ENCODE results near the gene DTX1.

DTX1 gene

DNA sequence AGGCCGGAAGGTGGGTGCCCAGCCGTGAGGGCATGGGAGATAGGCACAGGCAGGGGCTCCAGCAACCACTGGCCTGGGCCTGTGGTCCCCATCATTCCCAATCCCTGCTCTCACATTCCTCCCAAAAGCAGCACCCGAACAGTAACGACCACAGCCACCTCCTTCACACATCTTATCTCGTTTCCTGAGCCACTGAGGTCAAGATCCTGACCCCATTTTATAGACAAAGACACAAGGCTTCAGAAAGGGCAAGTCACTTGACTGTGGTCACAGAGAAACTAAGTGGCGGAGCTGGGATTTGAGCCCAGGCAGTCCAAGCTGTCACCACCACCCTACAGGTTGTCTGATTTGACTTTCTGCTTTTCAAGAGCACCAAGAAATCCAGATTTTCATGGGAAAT lies 38.9 kb downstream of the DTX1 start:
- FAIRE-seq = no peak

DNA sequence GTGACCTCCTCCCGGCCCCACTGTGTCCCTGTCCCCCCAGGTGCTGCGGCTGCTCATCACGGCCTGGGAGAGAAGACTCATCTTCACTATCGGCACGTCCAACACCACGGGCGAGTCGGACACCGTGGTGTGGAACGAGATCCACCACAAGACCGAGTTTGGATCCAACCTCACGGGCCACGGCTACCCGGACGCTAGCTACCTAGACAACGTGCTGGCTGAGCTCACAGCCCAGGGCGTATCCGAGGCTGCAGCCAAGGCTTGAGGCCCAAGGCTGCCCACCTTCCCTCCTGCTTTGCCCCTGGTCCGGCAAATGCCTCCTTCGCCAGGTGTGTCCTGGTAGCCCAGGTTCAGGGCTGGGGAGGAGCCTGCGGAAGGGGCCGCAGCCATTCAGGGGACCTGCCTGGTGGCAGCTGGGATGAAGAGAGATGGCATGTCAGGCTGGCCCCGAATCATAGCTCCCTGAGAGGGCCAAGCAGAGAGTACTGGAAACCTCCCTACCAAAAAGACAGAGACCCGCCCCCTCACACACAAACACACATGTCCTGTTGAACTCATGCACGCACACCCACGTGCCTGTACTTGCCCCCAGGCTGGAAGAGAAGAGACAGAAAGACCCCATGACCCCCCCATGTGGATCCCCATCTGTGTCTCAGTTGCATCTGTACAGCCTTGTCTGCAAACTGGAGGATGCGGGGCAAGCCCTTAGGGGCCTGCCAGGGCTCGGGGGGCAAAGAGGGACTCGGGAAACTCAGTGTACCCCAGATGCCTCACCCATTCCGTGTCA lies 40.3 kb downstream of the DTX1 start:
- FAIRE-seq = no peak

DNA sequence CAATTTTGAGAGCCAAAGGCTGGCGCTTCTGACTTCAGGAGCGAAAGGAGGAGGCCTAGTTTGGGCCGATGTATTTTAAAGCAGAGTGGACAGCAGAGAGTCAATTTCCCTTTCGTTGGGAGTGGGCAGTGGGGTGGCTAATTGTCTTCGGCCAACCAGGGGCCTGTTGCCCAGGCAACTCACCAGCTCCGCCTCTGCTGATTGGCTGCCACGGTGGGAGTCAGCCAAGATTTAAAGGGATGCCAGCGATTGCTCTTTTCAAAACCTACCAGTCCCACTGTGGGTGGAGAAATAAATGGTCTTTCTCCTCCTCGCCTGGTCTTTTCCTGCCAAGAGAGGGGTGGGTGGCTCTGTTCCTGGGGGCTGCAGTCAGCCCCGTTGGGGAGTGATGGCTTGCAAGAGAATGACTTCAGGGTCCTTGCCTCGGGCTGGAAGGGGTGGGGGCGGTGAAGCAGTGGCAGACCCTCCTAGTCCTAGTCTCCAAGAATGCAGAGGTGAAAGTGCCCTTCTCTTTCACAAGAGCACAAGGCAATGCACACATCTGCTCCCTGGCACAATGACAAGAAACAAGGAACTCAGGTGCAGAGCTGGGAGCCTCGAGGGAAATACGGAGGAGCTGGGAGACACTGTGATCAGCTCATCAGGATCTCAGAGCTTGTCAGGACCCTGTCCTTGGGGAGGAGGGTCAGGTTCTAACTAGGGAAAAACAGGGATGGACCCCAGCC lies 41.3 kb downstream of the DTX1 start:
- FAIRE-seq = peak; percentile 17

DNA sequence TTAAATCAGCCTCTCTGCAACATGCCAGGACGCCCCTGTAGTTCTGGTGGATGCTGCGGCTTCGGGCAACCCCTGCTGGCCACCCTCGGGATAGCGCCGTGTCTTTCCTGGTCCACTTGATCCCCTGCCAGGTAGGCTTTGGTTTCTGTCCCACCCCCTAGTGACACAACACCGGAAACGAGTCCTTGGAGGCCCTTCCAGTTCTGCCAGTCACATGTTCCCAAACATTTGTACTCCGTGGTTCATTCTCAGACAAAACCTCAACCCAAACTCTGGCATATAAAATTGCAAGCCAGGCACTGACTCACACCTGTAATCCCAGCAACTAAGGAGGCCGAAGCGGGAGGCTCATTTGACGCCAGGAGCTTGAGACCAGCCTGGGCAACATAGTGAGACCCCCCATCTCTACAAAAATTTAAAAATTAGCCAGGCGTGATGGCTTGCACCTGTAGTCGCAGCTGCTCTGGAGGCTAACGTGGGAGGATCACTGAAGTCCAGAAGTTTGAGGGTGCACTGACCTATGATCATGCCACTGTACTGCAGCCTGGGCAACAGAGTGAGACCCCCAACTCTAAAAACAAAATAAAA lies 42.0 kb downstream of the DTX1 start:
- FAIRE-seq = no peak

DNA sequence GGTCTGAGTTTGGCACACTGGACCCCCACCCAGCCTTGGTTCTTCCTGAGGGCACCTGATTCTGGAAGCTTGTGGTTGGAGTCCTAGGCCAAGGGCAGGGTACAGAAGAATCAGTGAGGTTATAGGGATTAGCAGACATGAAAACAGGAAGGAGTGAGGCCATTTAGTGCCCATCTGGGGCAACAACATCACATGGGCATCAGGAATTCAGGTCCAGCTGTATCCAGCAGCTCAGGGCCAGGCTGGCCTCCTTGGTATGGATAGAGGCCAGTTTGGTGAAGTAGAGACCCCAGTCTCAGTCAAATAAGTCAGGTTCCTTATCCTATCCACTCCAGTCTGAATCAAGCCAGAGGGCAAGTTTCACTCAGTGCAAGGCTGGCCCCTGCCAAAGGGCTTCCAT lies 42.8 kb downstream of the DTX1 start:
- FAIRE-seq = no peak

DNA sequence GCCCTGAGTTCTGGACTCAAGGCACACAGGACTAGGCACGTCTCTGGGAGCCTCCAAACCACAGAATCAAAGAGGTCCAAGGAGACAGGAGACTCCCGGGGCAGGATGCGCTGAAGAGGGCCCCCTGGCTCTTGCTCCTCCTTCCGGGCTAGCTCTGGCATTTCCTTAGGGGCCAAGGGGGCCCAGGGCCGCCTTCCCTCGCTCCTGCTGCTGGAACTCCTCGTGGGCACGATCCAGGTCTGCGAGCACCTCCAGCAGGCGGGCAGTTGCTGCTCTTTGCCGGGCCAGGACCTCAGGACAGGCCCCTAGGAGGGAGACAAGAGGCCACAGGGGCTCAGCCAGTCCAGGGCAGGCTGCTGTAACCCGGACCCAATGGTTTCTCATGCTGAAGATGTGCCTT lies 43.2 kb downstream of the DTX1 start:
- FAIRE-seq = no peak

DNA sequence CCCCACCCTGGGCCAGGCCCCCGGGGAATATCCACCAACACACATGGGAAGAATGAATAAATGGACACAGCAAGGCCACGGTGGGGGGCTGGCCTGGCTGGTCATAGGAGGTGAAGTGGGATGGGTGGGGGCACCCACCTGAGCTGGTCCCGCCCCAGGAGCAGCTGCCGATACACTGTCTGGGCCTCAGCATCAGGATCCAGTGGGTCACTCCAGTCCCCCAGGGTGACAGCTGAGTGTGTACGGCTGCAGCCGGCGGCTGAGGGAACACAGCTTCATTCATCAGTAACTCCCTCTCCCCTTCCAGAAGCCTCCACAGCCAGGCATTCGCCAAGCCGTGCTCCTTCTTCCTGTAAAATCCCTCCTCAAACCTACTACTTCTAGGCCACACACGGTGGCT lies 45.2 kb downstream of the DTX1 start:
- no peak for FAIRE-seq

DNA sequence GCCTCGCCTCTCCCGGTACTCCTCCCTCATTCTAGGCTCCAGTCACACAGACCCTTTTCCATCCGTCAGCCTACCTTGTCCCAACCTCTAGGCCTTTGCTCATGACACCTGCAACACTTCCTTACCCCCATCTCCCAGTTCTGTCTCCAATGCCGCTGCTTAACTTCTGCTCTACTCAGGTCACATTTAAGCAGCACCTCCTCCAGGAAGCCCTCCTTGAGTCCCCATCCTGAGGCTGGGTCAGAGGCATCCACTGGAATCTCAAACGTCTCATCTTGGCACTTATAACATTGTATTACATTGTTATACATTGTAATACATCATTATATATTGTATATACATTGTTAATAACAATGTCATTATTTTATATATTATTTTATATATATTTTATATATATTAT lies 46.3 kb downstream of the DTX1 start:
- peak; percentile 37 for FAIRE-seq

DNA sequence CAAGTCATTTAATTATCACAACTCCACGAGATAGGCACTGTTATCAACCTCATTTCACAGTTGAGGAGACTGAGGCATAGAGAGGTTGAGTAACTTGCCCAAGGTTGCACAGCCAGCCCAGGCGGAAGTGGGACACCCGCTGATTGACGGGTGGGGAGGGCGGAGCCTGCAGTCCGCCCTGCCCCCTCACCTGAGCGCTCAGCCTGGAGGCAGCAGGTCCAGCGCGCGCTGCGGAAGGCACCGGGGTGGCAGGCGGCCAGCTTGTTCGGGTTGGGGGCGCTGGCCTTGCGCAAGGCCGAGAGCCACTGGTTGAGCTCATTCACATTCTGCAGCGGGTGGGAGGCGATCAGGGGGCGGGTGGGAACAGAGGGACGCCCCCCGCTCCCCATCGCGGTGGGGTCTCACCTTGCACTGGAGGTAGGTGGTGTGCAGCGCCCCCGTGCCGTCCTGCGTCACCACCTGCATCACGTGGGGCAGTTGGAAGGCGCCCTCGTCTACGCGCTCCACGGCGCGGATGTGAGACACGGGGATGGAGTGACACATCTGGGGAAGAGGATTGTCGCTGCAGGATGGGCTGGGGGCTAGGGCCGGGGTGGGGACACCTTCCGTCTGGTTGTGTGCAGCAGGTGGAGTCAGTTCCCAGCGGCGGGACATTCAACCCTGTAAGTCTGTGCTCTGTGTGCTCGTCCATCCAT lies 47.4 kb downstream of the DTX1 start:
- FAIRE-seq = no peak

DNA sequence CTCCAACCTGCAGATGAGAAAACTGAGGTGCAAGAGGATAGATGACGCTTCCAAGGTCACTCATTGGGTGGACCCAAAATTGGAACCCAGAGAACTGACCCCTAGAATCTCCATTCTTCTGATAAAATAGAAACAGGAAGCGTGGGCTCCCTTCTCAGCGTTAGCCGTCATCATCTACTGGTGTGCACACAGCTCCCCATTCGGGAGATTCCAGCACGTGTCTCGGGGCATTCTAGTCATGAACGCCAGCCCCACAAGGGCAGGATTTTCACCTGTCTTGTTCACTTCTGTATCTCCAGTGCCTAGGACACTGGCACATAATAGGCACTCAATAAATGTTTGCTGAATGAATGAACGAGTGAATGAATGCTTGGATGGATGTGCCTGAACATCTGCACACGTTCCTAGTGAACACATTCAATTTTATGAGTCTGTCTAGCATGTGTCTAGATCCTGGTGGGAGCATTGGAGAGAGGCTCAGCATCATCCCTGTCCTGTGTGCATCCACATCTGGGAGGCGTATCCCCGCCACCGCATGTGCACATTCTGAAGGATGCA lies 48.5 kb downstream of the DTX1 start:
- FAIRE-seq = no peak

DNA sequence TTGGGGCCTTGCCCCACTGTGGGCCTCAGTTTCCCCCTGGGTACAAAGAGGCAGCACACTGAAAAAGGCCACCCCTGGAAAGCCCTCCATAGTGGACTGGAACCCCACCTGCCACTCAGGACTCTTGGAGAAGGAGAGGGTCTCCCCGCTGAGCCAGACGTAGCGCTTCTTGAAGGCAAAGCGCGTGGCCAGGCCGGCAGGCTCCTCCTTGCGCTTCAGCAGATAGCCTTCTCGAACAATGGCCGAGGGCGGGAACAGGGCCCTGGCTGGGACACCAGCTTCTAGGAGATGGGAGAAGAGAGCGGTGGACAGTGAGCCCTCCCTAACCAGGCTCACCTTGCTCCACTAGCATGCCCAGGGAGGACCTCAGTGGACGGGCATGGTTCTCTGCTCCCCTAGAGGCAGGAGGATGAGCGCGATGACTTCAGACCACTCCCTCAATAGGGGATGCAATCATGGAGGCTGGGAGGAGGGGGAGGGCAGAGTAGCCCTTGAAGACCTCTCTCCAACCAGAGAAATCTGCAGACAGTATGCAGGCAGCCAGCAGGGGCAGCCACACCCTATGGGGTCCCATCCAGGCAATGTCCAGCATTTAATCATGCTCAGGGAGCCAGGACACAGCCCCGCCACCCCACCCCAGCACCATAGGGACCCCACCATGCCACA lies 49.2 kb downstream of the DTX1 start:
- no peak for FAIRE-seq

DNA sequence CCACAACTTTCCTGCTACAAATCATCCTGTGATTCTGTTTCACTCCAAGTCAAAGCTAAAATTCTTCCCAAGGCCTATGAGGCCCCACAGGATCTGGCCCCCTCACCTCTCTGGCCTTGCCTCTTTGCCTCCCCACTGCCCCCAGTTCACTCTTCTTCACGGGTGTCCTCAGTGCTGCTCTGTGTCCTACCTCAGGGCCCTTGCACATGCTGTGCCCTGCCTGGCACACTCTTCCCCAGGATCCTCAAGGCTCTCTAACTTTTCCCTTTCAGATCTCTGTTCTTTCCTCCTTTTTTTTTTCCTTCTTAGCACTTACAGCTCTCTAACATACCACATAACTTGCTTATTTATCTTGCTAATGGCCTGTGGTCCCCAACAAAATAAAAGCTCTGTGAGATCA lies 49.8 kb downstream of the DTX1 start:
- no peak for FAIRE-seq

DNA sequence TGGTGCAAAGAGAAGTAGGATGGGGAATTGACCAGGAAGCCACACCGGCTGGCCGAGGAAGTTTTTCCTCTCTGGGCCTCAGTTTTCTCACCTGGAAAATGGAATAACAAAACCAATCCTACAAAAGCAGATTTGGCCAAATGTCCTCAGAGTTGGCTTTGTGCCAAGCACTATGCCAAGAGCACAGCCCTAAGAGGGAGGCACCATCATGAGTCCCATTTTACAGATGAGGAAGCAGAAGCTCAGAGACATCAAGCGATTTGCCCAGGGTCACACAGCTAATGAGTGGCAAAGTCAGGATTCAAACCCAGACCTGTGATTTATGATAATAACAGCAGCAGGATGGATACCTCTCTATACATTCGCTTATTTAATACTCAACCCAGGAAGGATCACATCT lies 51.8 kb downstream of the DTX1 start:
- FAIRE-seq = no peak

DNA sequence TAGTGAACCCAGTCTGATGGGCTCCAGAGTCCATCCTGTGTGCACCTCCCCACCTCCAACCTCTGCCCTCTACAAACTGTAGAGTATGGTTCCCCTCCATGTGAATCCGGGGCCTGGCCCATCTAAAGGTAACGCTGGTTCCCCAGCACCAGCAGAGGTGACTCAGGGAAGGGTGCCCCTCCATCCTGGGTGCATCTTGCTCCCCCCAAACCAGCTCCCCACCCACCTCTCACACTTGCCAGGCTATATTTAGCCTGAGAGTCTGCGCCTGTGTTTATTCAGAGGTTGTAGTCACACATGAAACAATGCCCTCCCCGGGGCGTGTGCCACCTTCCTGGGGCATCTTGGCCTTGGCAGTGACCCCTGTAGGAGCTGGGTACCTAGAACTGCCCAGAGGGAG lies 52.8 kb downstream of the DTX1 start:
- FAIRE-seq = no peak

DNA sequence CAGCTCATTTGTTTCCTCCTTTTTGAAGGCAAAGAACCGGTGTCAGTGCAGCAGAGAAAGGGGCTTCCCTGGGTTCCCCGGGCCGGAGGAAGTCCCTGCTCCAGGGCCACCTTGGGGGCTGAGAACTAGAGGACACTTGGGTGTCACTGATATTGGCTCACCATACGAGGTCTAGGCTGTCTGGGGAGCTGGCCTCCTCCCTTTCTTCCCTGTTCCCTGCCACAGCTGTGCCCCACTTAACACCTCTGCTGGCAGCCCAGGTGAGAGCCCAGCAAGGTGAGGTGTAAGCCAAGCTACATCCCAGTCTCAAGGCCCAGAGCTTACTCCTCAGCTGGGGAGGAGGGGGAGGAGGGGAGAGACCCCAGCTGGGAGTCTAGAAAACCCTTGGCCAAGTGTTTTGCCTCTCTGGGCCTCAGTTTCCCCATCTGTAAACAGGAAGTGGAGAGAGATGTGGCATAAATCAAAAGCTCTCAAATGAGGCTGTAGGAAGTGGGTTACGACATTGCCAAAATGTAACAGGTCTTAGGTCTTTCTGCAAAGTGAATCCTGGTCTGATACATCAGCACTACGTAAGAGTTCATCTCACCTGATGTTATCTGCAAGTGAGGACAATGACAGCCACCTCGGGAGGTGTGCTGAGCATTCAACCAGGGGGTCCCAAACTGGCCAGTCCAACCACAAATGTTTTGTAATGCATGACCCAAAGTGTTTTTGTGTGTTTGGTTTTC lies 53.5 kb downstream of the DTX1 start:
- FAIRE-seq = no peak

DNA sequence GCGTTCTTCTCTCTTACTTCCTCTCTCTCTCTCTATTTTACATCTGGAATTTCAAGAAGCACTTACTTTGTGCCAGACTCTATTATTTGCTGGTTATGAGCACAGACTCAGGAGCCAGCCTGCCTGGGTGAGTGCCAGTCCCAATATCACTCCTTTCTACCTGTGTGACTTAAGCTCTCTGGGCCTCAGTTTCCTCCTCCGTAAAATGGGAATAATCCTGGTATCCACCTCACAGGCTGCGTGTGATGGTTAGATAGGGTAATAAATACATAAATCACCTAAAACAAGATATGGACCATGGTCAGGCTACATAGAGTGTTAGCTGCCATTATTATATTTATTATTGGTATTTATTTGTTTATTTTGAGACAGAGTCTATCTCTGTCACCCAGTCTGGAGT lies 54.7 kb downstream of the DTX1 start:
- no peak for FAIRE-seq

DNA sequence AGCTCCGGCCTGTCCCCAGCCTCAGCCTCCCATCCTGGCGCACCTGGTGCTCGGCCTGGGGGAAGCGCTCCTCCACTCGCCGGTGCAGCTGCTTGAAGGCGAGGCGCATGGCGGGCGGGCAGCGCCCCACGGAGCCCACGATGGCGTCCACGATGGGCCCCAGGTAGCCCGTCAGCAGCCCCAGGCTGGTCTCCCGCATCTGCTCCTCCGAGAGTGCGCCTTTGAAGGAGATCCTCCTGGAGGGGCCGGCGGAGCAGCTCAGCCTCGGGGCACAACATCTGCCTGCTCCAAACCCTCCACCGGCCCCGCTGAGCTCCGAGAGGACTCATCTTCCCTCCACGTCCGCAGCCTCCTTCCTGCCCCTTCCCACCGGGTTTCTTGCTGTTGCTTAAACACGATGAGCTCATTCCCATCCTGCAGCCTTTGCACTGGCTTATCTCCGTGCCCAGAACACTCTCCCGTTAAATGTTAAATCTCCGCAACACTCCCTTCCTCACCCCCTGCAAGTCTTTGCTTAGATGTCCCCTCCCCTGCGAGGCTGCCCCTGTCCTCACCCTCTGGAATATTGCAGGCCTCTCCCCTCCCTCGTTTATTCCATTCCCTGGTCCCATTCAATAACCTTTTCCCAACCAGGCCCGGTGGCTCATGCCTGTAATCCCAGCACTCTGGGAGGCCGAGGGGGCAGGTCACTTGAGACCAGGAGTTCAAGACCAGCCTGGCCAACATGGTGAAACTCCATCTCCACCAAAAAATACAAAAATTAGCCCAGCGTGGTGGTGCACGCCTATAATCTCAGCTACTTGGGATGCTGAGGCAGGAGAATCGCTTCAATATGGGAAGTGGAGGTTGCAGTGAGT lies 55.7 kb downstream of the DTX1 start:
- no peak for FAIRE-seq

DNA sequence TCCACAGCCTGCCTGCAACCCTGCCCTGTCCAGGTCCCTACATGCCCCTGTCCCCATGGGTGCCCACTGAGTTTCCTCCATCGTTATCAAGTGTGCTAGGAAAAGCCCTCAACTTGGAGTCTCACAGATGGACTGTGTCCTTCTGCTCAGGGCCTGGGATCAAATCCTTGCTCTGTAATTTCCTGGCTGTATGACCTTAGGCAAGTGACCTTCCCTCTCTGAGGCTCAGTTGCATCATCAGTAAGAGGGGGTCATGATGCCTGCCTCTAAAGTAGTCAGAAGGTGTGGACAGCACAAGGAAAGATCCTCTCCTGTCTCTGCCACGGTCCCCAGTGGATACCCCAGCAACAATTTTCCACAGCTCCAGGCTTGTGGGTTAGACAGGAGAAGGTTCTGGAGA lies 56.9 kb downstream of the DTX1 start:
- no peak for FAIRE-seq

DNA sequence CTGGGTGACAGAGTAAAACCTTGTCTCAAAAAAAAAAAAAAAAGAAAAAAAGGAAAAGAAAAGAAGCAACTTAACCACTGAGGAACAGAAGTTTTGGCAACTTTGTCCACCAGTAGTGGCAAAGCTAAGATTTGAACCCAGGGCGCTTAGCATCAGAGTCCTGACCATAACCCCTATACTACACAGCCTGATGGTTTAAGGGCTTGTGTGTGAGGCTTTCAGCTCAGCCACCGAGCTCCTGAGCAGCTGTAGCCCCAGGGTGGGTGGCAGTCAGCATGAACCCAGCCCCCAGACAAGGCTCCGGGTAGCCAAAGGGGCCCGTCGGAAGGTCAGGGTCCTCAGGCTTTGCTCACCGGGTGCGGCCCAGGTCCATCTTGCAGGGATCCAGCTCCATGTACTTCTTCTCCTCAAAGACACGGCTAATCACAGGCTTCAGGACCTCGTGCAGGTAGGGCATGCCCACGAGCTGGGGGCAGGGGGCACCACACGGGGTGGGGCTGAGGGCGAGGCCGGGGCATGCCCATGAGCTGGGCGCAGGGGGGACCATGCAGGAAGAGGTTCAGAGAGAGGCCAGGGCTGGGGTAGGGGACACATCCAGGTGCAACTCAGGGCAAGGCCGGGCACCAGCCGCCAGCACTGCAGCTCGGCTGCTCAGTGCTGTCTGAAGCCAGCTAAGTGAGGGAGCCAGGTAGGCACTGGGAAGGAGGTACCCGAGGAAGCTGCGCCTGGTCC lies 58.1 kb downstream of the DTX1 start:
- FAIRE-seq = no peak

DNA sequence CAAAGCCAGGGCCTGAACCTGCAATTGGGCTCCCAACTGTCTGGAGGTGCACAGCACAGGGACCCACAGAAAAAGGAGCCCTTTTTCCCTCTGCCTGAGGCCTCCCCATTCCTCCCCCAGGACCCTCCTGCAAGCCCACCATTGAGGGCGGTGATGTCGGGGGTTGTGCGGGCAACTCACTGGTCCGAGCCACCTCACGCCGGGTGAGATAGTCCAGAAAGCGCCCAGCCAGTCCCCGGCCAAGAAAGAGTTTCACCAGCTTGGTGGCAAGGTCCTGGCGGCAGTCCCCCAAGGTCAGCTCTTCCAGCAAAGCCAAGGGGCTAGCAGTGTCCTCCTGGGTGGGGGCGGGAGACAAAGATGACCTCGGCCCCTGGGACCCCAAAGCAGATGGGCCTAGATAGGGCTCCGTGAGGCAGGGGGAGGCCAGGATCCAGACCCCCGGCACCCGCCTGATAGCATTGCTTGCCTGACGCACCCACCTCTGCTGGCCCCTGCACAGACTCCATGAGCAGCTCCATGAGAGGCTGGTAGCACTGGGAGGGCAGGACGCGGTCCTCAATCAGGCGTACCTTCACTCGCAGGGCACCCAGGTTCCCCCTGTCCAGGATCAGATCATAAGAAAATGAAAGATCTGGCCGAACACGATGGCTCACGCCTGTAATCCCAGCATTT lies 59.1 kb downstream of the DTX1 start:
- no peak for FAIRE-seq
